T-cell (primary cell): ENCODE measurements around the gene ULK3. TPM values are rescaled to one million over a fixed set of nuclear protein-coding genes. Genes with fewer than 3 reads are reported as not detected.

Experiments
- ATAC-seq, 4 experiments: fragments of 200-7000 bp in 3 of 4; fragments of 150-1000 bp in 1 of 4; cut with Tn5 transposase; replicated peaks in 1 of 4; 1 replicate in 3 of 4; 2 replicates in 1 of 4; pipeline ENCODE4 v1.10.0; 2021; ENCODE audit warnings: moderate library complexity in 3 of 4, mild to moderate bottlenecking in 2 of 4, moderate number of reproducible peaks in 1 of 4
- CTCF ChIA-PET, 2 donors: fragments of 300-600 bp; sonication (Branson Sonifier 250); formaldehyde crosslinking; loops; one replicate each; lab custom pipeline; 2022; ENCODE audit warnings: antibody characterized with exemption in 2 of 2; lab: Charles Lee
- POLR2A ChIA-PET, 2 donors: fragments of 300-600 bp; sonication (Branson Sonifier 250); formaldehyde crosslinking; loops; one replicate each; lab custom pipeline; 2022; ENCODE audit warnings: antibody characterized with exemption in 2 of 2; lab: Charles Lee
- DNase-seq, 35 experiments: peaks; one replicate each; pipeline versions ENCODE4 v3.0.0 to v3.0.0-alpha.2; 2013 to 2023
- H3K27ac ChIP-seq: one replicate; pipeline ENCODE4 v1.5.1; 2013; ENCODE audit warnings: low read length
- H3K27me3 ChIP-seq, 2 experiments: replicated peaks in 1 of 2; 1 replicate in 1 of 2; 2 replicates in 1 of 2; pipeline versions ENCODE4 v1.6.1 to v1.7.0; 2013; ENCODE audit warnings: low read length in 1 of 2, mixed read lengths in 1 of 2; ENCODE audit not compliant: control insufficient read depth in 2 of 2, insufficient read depth in 2 of 2; ENCODE audit errors: extremely low read depth in 1 of 2
- H3K36me3 ChIP-seq, 2 donors: 1 replicate in 1 of 2; 2 replicates in 1 of 2; pipeline versions ENCODE4 v1.6.1 to v1.7.0; 2013; ENCODE audit warnings: low read length in 1 of 2; ENCODE audit not compliant: control insufficient read depth in 2 of 2, insufficient read depth in 1 of 2; ENCODE audit errors: extremely low read depth in 1 of 2
- H3K4me1 ChIP-seq, 2 experiments: 1 replicate in 1 of 2; 2 replicates in 1 of 2; pipeline versions ENCODE4 v1.6.1 to v1.7.0; 2013; ENCODE audit warnings: low read length in 2 of 2, mixed read lengths in 1 of 2; ENCODE audit not compliant: insufficient read depth in 2 of 2, control insufficient read depth in 1 of 2; ENCODE audit errors: extremely low read depth in 1 of 2
- H3K4me3 ChIP-seq, 2 donors: 1 replicate in 1 of 2; 2 replicates in 1 of 2; pipeline versions ENCODE4 v1.5.1 to v1.7.0; 2013; ENCODE audit warnings: mild to moderate bottlenecking in 2 of 2, low read length in 1 of 2, moderate library complexity in 1 of 2; ENCODE audit not compliant: control insufficient read depth in 1 of 2; ENCODE audit errors: extremely low read depth in 1 of 2
- H3K9me3 ChIP-seq: 2 replicates; pipeline ENCODE4 v1.7.0; 2013
- H3K27ac Mint-ChIP-seq, 2 donors: one replicate each; pipeline ENCODE4 v1.8.0; 2020 to 2021; ENCODE audit warnings: mild to moderate bottlenecking in 2 of 2, mixed read lengths in 2 of 2
- H3K27me3 Mint-ChIP-seq, 2 donors: one replicate each; pipeline ENCODE4 v1.8.0; 2021 to 2022; ENCODE audit warnings: mixed read lengths in 2 of 2
- H3K36me3 Mint-ChIP-seq: one replicate; pipeline ENCODE4 v1.8.0; 2021; ENCODE audit warnings: mixed read lengths
- H3K4me1 Mint-ChIP-seq, 3 donors: one replicate each; pipeline ENCODE4 v1.8.0; 2020 to 2022; ENCODE audit warnings: mixed read lengths in 3 of 3, mild to moderate bottlenecking in 1 of 3
- H3K4me3 Mint-ChIP-seq, 3 donors: one replicate each; pipeline ENCODE4 v1.8.0; 2020 to 2022; ENCODE audit warnings: mild to moderate bottlenecking in 3 of 3, mixed read lengths in 3 of 3, moderate library complexity in 3 of 3
- H3K9me3 Mint-ChIP-seq, 3 donors: one replicate each; pipeline ENCODE4 v1.8.0; 2020 to 2022; ENCODE audit warnings: mixed read lengths in 3 of 3
- WGBS: methylation state at CpG from one replicate; pipeline ENCODE4 v1.1.5; 2013; ENCODE audit warnings: missing lambda C conversion rate; ENCODE audit not compliant: insufficient coverage; 5-methylcytosine and 5-hydroxymethylcytosine counted together
- total RNA-seq, 35 experiments: library from RNA in 6 of 35; stranded (reverse) in 6 of 35; fragments of 120-200 nt in 1 of 35; gene quantifications; one replicate each; pipeline versions ENCODE4 v1.2.1 to v1.2.4 and lab custom pipeline; 2013 to 2026

ULK3 gene
- total RNA-seq, 5 donors from 2014 or later (not counting 1 experiment from before 2014, with no cell fraction given): 53.4 to 112 (median 101) TPM

- Mint-ChIP-seq H3K27ac (peak overlapping the region; percentile 94 to 95), H3K36me3 (peaks cover 27% of the 10 kb centered on the region), H3K9me3 (no peaks in the 10 kb centered on the region), H3K4me1 (peaks cover 89 to 94% (median 91%) of the 10 kb centered on the region in 3 donors), H3K4me3 (peak overlapping the region; percentile 54 to 65 (median 55)), H3K27me3 (no peaks in the 10 kb centered on the region)
- ATAC-seq (peak in 2 of 4 experiments; percentile 22 to 27), DNase-seq (peak in 1 of 35 experiments; percentile 18)
- Histone ChIP-seq H3K9me3 (no peaks in the 10 kb centered on the region), H3K4me1 (peaks cover 78 to 96% of the 10 kb centered on the region in 2 experiments), H3K27me3 (no peaks in the 10 kb centered on the region), H3K4me3 (no peak overlapping the region), H3K36me3 (peaks cover 1 to 59% of the 10 kb centered on the region in 2 donors), H3K27ac (peak overlapping the region; percentile 74)
- WGBS: 75% methylated on average over 3 of the region's 9 CpGs
- ChIA-PET CTCF (interaction anchor here (0.8 to 8.6 kb wide), 9 partner anchors 10 to 229 kb away, joined by 3 to 158 read pairs (median 9); partner anchors contain the start of genes CSK (in 2 of the 2) and PPCDC (in 1 of the 2)), POLR2A (interaction anchor here (0.6 to 1.6 kb wide), 8 partner anchors 10 to 157 kb away, joined by 3 to 9 read pairs (median 3); partner anchors contain the start of gene CSK (in 1 of the 2))
Measured at GRCh38 chr15:74794248-74794969, 48.5 kb downstream of the ULK3 start.

GRCh38 chr15:74793135-74794028 is 49.6 kb downstream of the ULK3 start:
- POLR2A ChIA-PET: interaction anchor here (0.5 to 1.6 kb wide), 10 partner anchors 9 to 158 kb away, joined by 3 to 9 read pairs (median 4); partner anchors contain the start of gene CSK (in 1 of the 2)
- H3K27ac Mint-ChIP-seq: peak overlapping the region; percentile 99 to 100
- ATAC-seq: peak; percentile 39 to 57 (median 50)
- Histone ChIP-seq H3K36me3 (peaks cover 0 to 52% of the 10 kb centered on the region in 2 donors), H3K4me1 (peaks cover 76 to 96% of the 10 kb centered on the region in 2 experiments), H3K4me3 (peak overlapping the region; percentile 20 to 42), H3K27ac (peak overlapping the region; percentile 93), H3K9me3 (no peaks in the 10 kb centered on the region), H3K27me3 (no peaks in the 10 kb centered on the region)
- H3K36me3 Mint-ChIP-seq: peaks cover 22% of the 10 kb centered on the region
- DNase-seq: peak in 34 of 35 experiments; percentile 54 to 86 (median 74)
- H3K4me1 Mint-ChIP-seq: peaks cover 89 to 94% (median 91%) of the 10 kb centered on the region in 3 donors
- no peaks in the 10 kb centered on the region for H3K27me3 Mint-ChIP-seq
- peak overlapping the region; percentile 28 to 84 (median 57) for H3K4me3 Mint-ChIP-seq
- WGBS: 35% methylated on average over 9 of the region's 12 CpGs
- CTCF ChIA-PET: interaction anchor here (0.5 to 8.6 kb wide), 18 partner anchors 9 to 230 kb away, joined by 3 to 158 read pairs (median 6); partner anchors contain the start of genes CSK (in 2 of the 2), CPLX3 (in 1 of the 2) and PPCDC (in 1 of the 2)
- H3K9me3 Mint-ChIP-seq: no peaks in the 10 kb centered on the region

GRCh38 chr15:74792227-74793016 is 50.5 kb downstream of the ULK3 start:
- no peak for ATAC-seq
- H3K27me3 Mint-ChIP-seq: no peaks in the 10 kb centered on the region
- H3K9me3 Mint-ChIP-seq: no peaks in the 10 kb centered on the region
- WGBS: 34% methylated on average over 9 of the region's 12 CpGs
- peaks cover 89 to 94% (median 91%) of the 10 kb centered on the region in 3 donors for H3K4me1 Mint-ChIP-seq
- Histone ChIP-seq H3K4me3 (peak overlapping the region; percentile 20 to 42), H3K9me3 (no peaks in the 10 kb centered on the region), H3K27me3 (no peaks in the 10 kb centered on the region), H3K36me3 (peaks cover 0 to 43% of the 10 kb centered on the region in 2 donors), H3K27ac (peak overlapping the region; percentile 93), H3K4me1 (peaks cover 79 to 96% of the 10 kb centered on the region in 2 experiments)
- DNase-seq: peak in 3 of 35 experiments; percentile 21 to 48 (median 24)
- ChIA-PET POLR2A (interaction anchor here (0.9 to 1.6 kb wide), 4 partner anchors 8 to 15 kb away, joined by 3 to 9 read pairs (median 6); no protein-coding TSS in a partner anchor), CTCF (interaction anchor here (0.5 to 8.6 kb wide), 13 partner anchors 11 to 231 kb away, joined by 3 to 158 read pairs (median 6); partner anchors contain the start of genes CSK (in 2 of the 2), CPLX3 (in 1 of the 2) and PPCDC (in 1 of the 2))
- H3K36me3 Mint-ChIP-seq: peaks cover 18% of the 10 kb centered on the region
- peak overlapping the region; percentile 99 to 100 for H3K27ac Mint-ChIP-seq
- peak overlapping the region; percentile 66 to 93 (median 84) for H3K4me3 Mint-ChIP-seq

GRCh38 chr15:74791667-74792066 is 51.3 kb downstream of the ULK3 start:
- H3K36me3 Mint-ChIP-seq: peaks cover 18% of the 10 kb centered on the region
- ATAC-seq: no peak
- Histone ChIP-seq H3K36me3 (peaks cover 0 to 39% of the 10 kb centered on the region in 2 donors), H3K9me3 (no peaks in the 10 kb centered on the region), H3K27ac (peak overlapping the region; percentile 93), H3K4me3 (peak overlapping the region; percentile 20 to 38), H3K4me1 (peaks cover 81 to 96% of the 10 kb centered on the region in 2 experiments), H3K27me3 (no peaks in the 10 kb centered on the region)
- POLR2A ChIA-PET: interaction anchor here in 1 of 2 donors (1.0 kb wide), 1 partner anchor 11 kb away, joined by 4 read pairs; no protein-coding TSS in a partner anchor
- H3K4me3 Mint-ChIP-seq: peak overlapping the region; percentile 66 to 93 (median 84)
- H3K4me1 Mint-ChIP-seq: peaks cover 92 to 95% (median 93%) of the 10 kb centered on the region in 3 donors
- no peaks in the 10 kb centered on the region for H3K9me3 Mint-ChIP-seq
- WGBS: 69% methylated on average over 2 of the region's 7 CpGs
- no peaks in the 10 kb centered on the region for H3K27me3 Mint-ChIP-seq
- CTCF ChIA-PET: interaction anchor here (1.1 to 8.6 kb wide), 4 partner anchors 11 to 110 kb away, joined by 3 to 158 read pairs (median 72); partner anchors contain the start of gene CSK (in 1 of the 2)
- no peak for DNase-seq
- peak overlapping the region; percentile 99 to 100 for H3K27ac Mint-ChIP-seq

GRCh38 chr15:74791007-74791406 is 51.9 kb downstream of the ULK3 start:
- Mint-ChIP-seq H3K36me3 (peaks cover 15% of the 10 kb centered on the region), H3K27ac (peak overlapping the region; percentile 99 to 100), H3K4me1 (peaks cover 92 to 94% (median 93%) of the 10 kb centered on the region in 3 donors), H3K4me3 (peak overlapping the region; percentile 66 to 93 (median 84)), H3K9me3 (no peaks in the 10 kb centered on the region), H3K27me3 (no peaks in the 10 kb centered on the region)
- ChIA-PET POLR2A (no interaction called here), CTCF (interaction anchor here in 1 of 2 donors (1.8 to 8.6 kb wide), 3 partner anchors 11 to 20 kb away, joined by 9 to 158 read pairs (median 139); partner anchors contain the start of gene CSK)
- Histone ChIP-seq H3K4me1 (peaks cover 79 to 96% of the 10 kb centered on the region in 2 experiments), H3K36me3 (peaks cover 0 to 41% of the 10 kb centered on the region in 2 donors), H3K9me3 (no peaks in the 10 kb centered on the region), H3K4me3 (peak overlapping the region in 1 of 2 donors; percentile 5), H3K27me3 (no peaks in the 10 kb centered on the region), H3K27ac (peak overlapping the region; percentile 93)
- ATAC-seq: no peak
- DNase-seq: no peak
- WGBS: no CpG with 5 or more reads among the region's 1 CpG
